ENCODE data around the gene HSPB7.

GRCh38 chr1:15972409-15972808 lies 45.4 kb downstream of the HSPB7 start:
- TF ChIP-seq ZFP41 (tag by site-specific recombination; IDR thresholded peaks at IDR 0.05; ENCODE audit: borderline replicate concordance) = no peak
- no peak for TF ChIP-seq CTCF (tag by site-specific recombination; IDR thresholded peaks at IDR 0.05)
- TF ChIP-seq ZFP3 (tag by site-specific recombination; IDR thresholded peaks at IDR 0.05; ENCODE audit: low read depth) = no peak
- TF ChIP-seq REST (tag by site-specific recombination; IDR thresholded peaks at IDR 0.05) = no peak

All from HEK293 (cell line).